GM19035 (cell line): ENCODE measurements around the gene GPX4.

ENCODE experiments used
- ATAC-seq: cut with Tn5 transposase; IDR thresholded peaks from one replicate; pipeline ENCODE4 v1.9.1; 2021; ENCODE audit not compliant: unreplicated experiment

Gene GPX4

GRCh38 chr19:1084024-1084868, 19.5 kb upstream of the GPX4 start:
- no peak for ATAC-seq

- no peak for ATAC-seq
These were observed 18.6 kb upstream of the GPX4 start for GRCh38 chr19:1085053-1085658.

GRCh38 chr19:1085676-1086442, 17.9 kb upstream of the GPX4 start:
- ATAC-seq: no peak

GRCh38 chr19:1086613-1087012, 17.2 kb upstream of the GPX4 start:
- ATAC-seq: no peak

- no peak for ATAC-seq
These were observed 15.9 kb upstream of the GPX4 start for GRCh38 chr19:1087813-1088415.

GRCh38 chr19:1088416-1089010, 15.3 kb upstream of the GPX4 start:
- ATAC-seq: no peak

GRCh38 chr19:1089126-1089771, 14.5 kb upstream of the GPX4 start:
- no peak for ATAC-seq

GRCh38 chr19:1089891-1090290, 13.9 kb upstream of the GPX4 start:
- no peak for ATAC-seq

GRCh38 chr19:1090731-1091543, 12.9 kb upstream of the GPX4 start:
- no peak for ATAC-seq

GRCh38 chr19:1091544-1092175, 12.1 kb upstream of the GPX4 start:
- ATAC-seq: no peak

GRCh38 chr19:1093330-1093729, 10.5 kb upstream of the GPX4 start:
- ATAC-seq: no peak

- no peak for ATAC-seq
These were observed 9.8 kb upstream of the GPX4 start for GRCh38 chr19:1093811-1094553.

GRCh38 chr19:1094655-1094977, 9.2 kb upstream of the GPX4 start:
- no peak for ATAC-seq

GRCh38 chr19:1094978-1095701, 8.7 kb upstream of the GPX4 start, which contains the start of gene POLR2E:
POLR2E (minus strand) TSS chr19:1095375; CDS start chr19:1095315, 60 bp downstream.
- peak; percentile 87 for ATAC-seq

- no peak for ATAC-seq
These were observed 6.0 kb upstream of the GPX4 start for GRCh38 chr19:1097810-1098176.

GRCh38 chr19:1098177-1099051, 5.4 kb upstream of the GPX4 start:
- ATAC-seq: no peak

GRCh38 chr19:1101337-1101698, 2.5 kb upstream of the GPX4 start:
- ATAC-seq: no peak
